ENCODE measurements around the gene NPAS2. TPM values are rescaled to one million over a fixed set of nuclear protein-coding genes. Genes with fewer than 3 reads are reported as not detected.
A peak's percentile ranks its signal among the peaks of the same experiment; 100 is the strongest.

Gene NPAS2
- total RNA-seq, 1 experiment from 2014 or later: 20.4 TPM

GRCh38 chr2:100984892-100985307 lies 165.0 kb downstream of the NPAS2 start:
- Histone ChIP-seq H2AFZ (ENCODE audit: low read depth, low read length, poor library complexity, severe bottlenecking) (no peak overlapping the region), H3K9ac (ENCODE audit: low read length) (no peak overlapping the region), H3K4me3 (replicated peaks in 1 of 2; ENCODE audit: low read depth in 1 of 2, low read length in 2 of 2) (no peak overlapping the region), H3K9me3 (ENCODE audit: control insufficient read depth in 1 of 2, insufficient read depth in 1 of 2, low read depth in 1 of 2, low read length in 2 of 2) (no peaks in the 10 kb centered on the region), H3K9me2 (ENCODE audit: insufficient read depth) (no peaks in the 10 kb centered on the region), H3K27me3 (ENCODE audit: insufficient read depth, low read length) (no peaks in the 10 kb centered on the region), H3K4me1 (ENCODE audit: control insufficient read depth in 1 of 2, insufficient read depth in 2 of 2, low read length in 2 of 2) (peaks cover 7 to 9% of the 10 kb centered on the region in 2 experiments), H3K27ac (ENCODE audit: low read depth, low read length) (no peak overlapping the region), H3K4me2 (ENCODE audit: low read length) (no peak overlapping the region), H3K79me2 (ENCODE audit: insufficient read depth, low read length) (no peaks in the 10 kb centered on the region), H3K36me3 (ENCODE audit: control insufficient read depth in 1 of 2, insufficient read depth in 2 of 2, low read length in 2 of 2) (no peaks in the 10 kb centered on the region), H4K20me1 (ENCODE audit: insufficient read depth) (no peaks in the 10 kb centered on the region)
- ChIA-PET RAD21 (ENCODE audit: low non-redundant PET in 1 of 2, low total read pairs in 2 of 2, uncharacterized antibody in 2 of 2, unreplicated experiment in 2 of 2) (interaction anchor here (0.7 to 1.0 kb wide), 3 partner anchors 254 to 378 kb away, joined by 3 to 4 read pairs (median 4); no protein-coding TSS in a partner anchor), POLR2A (no interaction called here), CTCF (interaction anchor here (0.6 to 4.2 kb wide), 3 partner anchors 12 to 375 kb away, joined by 3 to 25 read pairs (median 13); no protein-coding TSS in a partner anchor)
- ATAC-seq (peak; percentile 86), DNase-seq (ENCODE audit: low read depth, low spot score) (peak; percentile 64)
- peak; percentile 92 for TF ChIP-seq RAD21 (IDR thresholded peaks at IDR 0.05; ENCODE audit: low read depth)
- no peak for TF ChIP-seq SIN3A (IDR thresholded peaks at IDR 0.05; ENCODE audit: low read depth)
- TF ChIP-seq CTCF (IDR thresholded peaks at IDR 0.05 in 2 of 3, conservative IDR thresholded peaks at IDR 0.05 in 1 of 3; ENCODE audit: borderline replicate concordance in 1 of 3, insufficient read depth in 1 of 3, low read depth in 2 of 3, low read length in 2 of 3): peak; percentile 83 to 87 (median 85)
- intact Hi-C loops (cut with micrococcal nuclease): loop anchor here (1.0 to 10.0 kb wide), 3 partner anchors 255 to 560 kb away; no protein-coding TSS in a partner anchor
- no TSS peak for BruUV-seq (replicated peaks)

- H3K27ac ChIP-seq (ENCODE audit: low read depth, low read length): no peak overlapping the region
- H3K27me3 ChIP-seq (ENCODE audit: insufficient read depth, low read length): no peaks in the 10 kb centered on the region
- H3K9me2 ChIP-seq (ENCODE audit: insufficient read depth): no peaks in the 10 kb centered on the region
- ATAC-seq (no peak), DNase-seq (ENCODE audit: low read depth, low spot score) (no peak)
- H2AFZ ChIP-seq (ENCODE audit: low read depth, low read length, poor library complexity, severe bottlenecking): no peak overlapping the region
- no peak overlapping the region for H3K9ac ChIP-seq (ENCODE audit: low read length)
- no peaks in the 10 kb centered on the region for H3K36me3 ChIP-seq (ENCODE audit: control insufficient read depth in 1 of 2, insufficient read depth in 2 of 2, low read length in 2 of 2)
- TF ChIP-seq, protein P1, sequence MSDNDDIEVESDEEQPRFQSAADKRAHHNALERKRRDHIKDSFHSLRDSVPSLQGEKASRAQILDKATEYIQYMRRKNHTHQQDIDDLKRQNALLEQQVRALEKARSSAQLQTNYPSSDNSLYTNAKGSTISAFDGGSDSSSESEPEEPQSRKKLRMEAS (IDR thresholded peaks at IDR 0.05): no peak
- TF ChIP-seq, protein P2, sequence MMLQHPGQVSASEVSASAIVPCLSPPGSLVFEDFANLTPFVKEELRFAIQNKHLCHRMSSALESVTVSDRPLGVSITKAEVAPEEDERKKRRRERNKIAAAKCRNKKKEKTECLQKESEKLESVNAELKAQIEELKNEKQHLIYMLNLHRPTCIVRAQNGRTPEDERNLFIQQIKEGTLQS (IDR thresholded peaks at IDR 0.05): no peak
- TF ChIP-seq, protein P3, sequence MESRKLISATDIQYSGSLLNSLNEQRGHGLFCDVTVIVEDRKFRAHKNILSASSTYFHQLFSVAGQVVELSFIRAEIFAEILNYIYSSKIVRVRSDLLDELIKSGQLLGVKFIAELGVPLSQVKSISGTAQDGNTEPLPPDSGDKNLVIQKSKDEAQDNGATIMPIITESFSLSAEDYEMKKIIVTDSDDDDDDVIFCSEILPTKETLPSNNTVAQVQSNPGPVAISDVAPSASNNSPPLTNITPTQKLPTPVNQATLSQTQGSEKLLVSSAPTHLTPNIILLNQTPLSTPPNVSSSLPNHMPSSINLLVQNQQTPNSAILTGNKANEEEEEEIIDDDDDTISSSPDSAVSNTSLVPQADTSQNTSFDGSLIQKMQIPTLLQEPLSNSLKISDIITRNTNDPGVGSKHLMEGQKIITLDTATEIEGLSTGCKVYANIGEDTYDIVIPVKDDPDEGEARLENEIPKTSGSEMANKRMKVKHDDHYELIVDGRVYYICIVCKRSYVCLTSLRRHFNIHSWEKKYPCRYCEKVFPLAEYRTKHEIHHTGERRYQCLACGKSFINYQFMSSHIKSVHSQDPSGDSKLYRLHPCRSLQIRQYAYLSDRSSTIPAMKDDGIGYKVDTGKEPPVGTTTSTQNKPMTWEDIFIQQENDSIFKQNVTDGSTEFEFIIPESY (IDR thresholded peaks at IDR 0.05; ENCODE audit: extremely low read depth, insufficient replicate concordance, low read length): no peak
- TF ChIP-seq CTCF (IDR thresholded peaks at IDR 0.05 in 2 of 3, conservative IDR thresholded peaks at IDR 0.05 in 1 of 3; ENCODE audit: borderline replicate concordance in 1 of 3, insufficient read depth in 1 of 3, low read depth in 2 of 3, low read length in 2 of 3) (no peak), ZNF274 (IDR thresholded peaks at IDR 0.05; ENCODE audit: low read depth, low read length) (no peak), POLR2A (IDR thresholded peaks at IDR 0.05; ENCODE audit: borderline replicate concordance, extremely low read depth, insufficient read depth, insufficient read length) (no peak), ELF1 (IDR thresholded peaks at IDR 0.05; ENCODE audit: borderline replicate concordance, low read depth) (no peak), EZH2 (IDR thresholded peaks at IDR 0.05) (no peak), SRF (IDR thresholded peaks at IDR 0.05; ENCODE audit: low read depth) (no peak)
- H4K20me1 ChIP-seq (ENCODE audit: insufficient read depth): no peaks in the 10 kb centered on the region
- POLR2A ChIA-PET: no interaction called here
- H3K9me3 ChIP-seq (ENCODE audit: control insufficient read depth in 1 of 2, insufficient read depth in 1 of 2, low read depth in 1 of 2, low read length in 2 of 2): no peaks in the 10 kb centered on the region
- intact Hi-C loops (cut with micrococcal nuclease): loop anchor here (10.0 kb wide), 1 partner anchor 561 kb away; no protein-coding TSS in a partner anchor
- no peak overlapping the region for H3K4me2 ChIP-seq (ENCODE audit: low read length)
- CTCF ChIA-PET: interaction anchor here (1.1 to 4.2 kb wide), 3 partner anchors 256 to 391 kb away, joined by 5 to 25 read pairs (median 13); no protein-coding TSS in a partner anchor
- H3K79me2 ChIP-seq (ENCODE audit: insufficient read depth, low read length): no peaks in the 10 kb centered on the region
- no peak overlapping the region for H3K4me3 ChIP-seq (replicated peaks in 1 of 2; ENCODE audit: low read depth in 1 of 2, low read length in 2 of 2)
- H3K4me1 ChIP-seq (ENCODE audit: control insufficient read depth in 1 of 2, insufficient read depth in 2 of 2, low read length in 2 of 2): peaks cover under 1 to 1% of the 10 kb centered on the region in 2 experiments
- no TSS peak for BruUV-seq (replicated peaks)
- RAD21 ChIA-PET (ENCODE audit: low non-redundant PET in 1 of 2, low total read pairs in 2 of 2, uncharacterized antibody in 2 of 2, unreplicated experiment in 2 of 2): no interaction called here
Observed at GRCh38 chr2:100986157-100986556, 166.2 kb downstream of the NPAS2 start.

All from HCT116 (cell line).